Sigmoid colon (tissue), 7 donors: ENCODE data around the gene GOLGA6A. TPM values are rescaled to one million over a fixed set of nuclear protein-coding genes. Genes with fewer than 3 reads are reported as not detected.

Experiments
- DNase-seq: peaks from one replicate; pipeline ENCODE4 v3.0.0-alpha.2; 2019
- H3K27ac ChIP-seq, 4 donors: fragments of 200-600 bp; sonication (generic); one replicate each; pipeline ENCODE4 v1.5.1; 2016 to 2019; ENCODE audit warnings: mild to moderate bottlenecking in 1 of 4
- H3K27me3 ChIP-seq, 3 donors: fragments of 200-600 bp; sonication (generic); one replicate each; pipeline ENCODE4 v1.5.1; 2019; ENCODE audit warnings: mild to moderate bottlenecking in 1 of 3
- H3K36me3 ChIP-seq, 4 donors: fragments of 200-600 bp; sonication (generic); one replicate each; pipeline ENCODE4 v1.5.1; 2016 to 2019
- H3K4me1 ChIP-seq, 4 donors: fragments of 200-600 bp; sonication (generic); one replicate each; pipeline ENCODE4 v1.5.1; 2017 to 2019
- H3K4me3 ChIP-seq, 4 donors: fragments of 200-600 bp; sonication (generic); one replicate each; pipeline ENCODE4 v1.5.1; 2017 to 2019; ENCODE audit warnings: mild to moderate bottlenecking in 2 of 4, moderate library complexity in 1 of 4
- H3K9me3 ChIP-seq, 4 donors: fragments of 200-600 bp in 3 of 4; sonication (generic) in 3 of 4; one replicate each; pipeline versions ENCODE4 v1.5.1 to v1.6.1; 2013 to 2019
- CTCF ChIP-seq, 4 experiments: fragments of 450-650 bp in 3 of 4; fragments of 200-600 bp in 1 of 4; IDR thresholded peaks; one replicate each; pipeline ENCODE4 v1.5.1; 2016 to 2019; ENCODE audit warnings: antibody characterized with exemption in 4 of 4, mild to moderate bottlenecking in 3 of 4, moderate library complexity in 2 of 4
- EP300 ChIP-seq, 4 donors: sonication (generic); formaldehyde crosslinking; IDR thresholded peaks; one replicate each; pipeline ENCODE4 v1.6.1; 2017; ENCODE audit warnings: antibody characterized with exemption in 4 of 4
- POLR2A ChIP-seq, 2 donors: fragments of 450-650 bp; IDR thresholded peaks; one replicate each; pipeline ENCODE4 v1.6.1; 2016; ENCODE audit warnings: antibody characterized with exemption in 2 of 2, mild to moderate bottlenecking in 2 of 2, moderate library complexity in 2 of 2
- POLR2AphosphoS5 ChIP-seq, 4 donors: sonication (generic); formaldehyde crosslinking; IDR thresholded peaks; one replicate each; pipeline ENCODE4 v1.6.1; 2017; ENCODE audit warnings: antibody characterized with exemption in 4 of 4
- WGBS, 2 donors: extraction: QIAGEN DNeasy Blood & Tissue Kit; methylation state at CpG; one replicate each; pipeline ENCODE4 v1.1.7; 2013; 5-methylcytosine and 5-hydroxymethylcytosine counted together
- intact Hi-C: fragments of 100-400 bp; cut with DNase I; formaldehyde crosslinking; loops from one replicate; pipeline ENCODE4 v1.15.1; 2023
- polyA plus RNA-seq, 3 donors: library from polyadenylated mRNA; stranded (reverse); fragments of 200-250 nt; gene quantifications; one replicate each; pipeline ENCODE4 v1.2.3, GENCODE V29; 2013
- total RNA-seq, 4 donors: library from RNA; depleted of rRNA; stranded (reverse); fragments of >200 nt; gene quantifications; one replicate each; pipeline ENCODE4 v1.1.0, GENCODE V29; 2016
- donor health status: healthy with polysubstance abuse.
- donor health status: Bipolar disorder and iron deficiency.
- donor health status: healthy.

GOLGA6A gene
- total and polyA plus RNA-seq, 7 donors = not detected

GRCh38 chr15:74045184-74045583, 37.2 kb downstream of the GOLGA6A start:
- Histone ChIP-seq H3K36me3 (peaks cover 0 to 29% (median 8%) of the 10 kb centered on the region in 4 donors), H3K4me3 (no peak overlapping the region), H3K9me3 (no peaks in the 10 kb centered on the region), H3K27ac (peak overlapping the region in 1 of 4 donors; percentile 39), H3K4me1 (peaks cover 0 to 31% (median 29%) of the 10 kb centered on the region in 4 donors), H3K27me3 (no peaks in the 10 kb centered on the region)
- intact Hi-C loops = loop anchor here (5.0 kb wide), 1 partner anchor 53 kb away; the partner anchor contains the start of genes PML and STOML1
- TF ChIP-seq POLR2AphosphoS5 (IDR thresholded peaks at IDR 0.05) (no peak), EP300 (IDR thresholded peaks at IDR 0.05) (no peak), CTCF (IDR thresholded peaks at IDR 0.05) (no peak), POLR2A (IDR thresholded peaks at IDR 0.05) (no peak)
- DNase-seq = no peak

GRCh38 chr15:74044267-74045110, 37.9 kb downstream of the GOLGA6A start:
- no peaks in the 10 kb centered on the region for H3K27me3 ChIP-seq

GRCh38 chr15:74043425-74044266, 38.7 kb downstream of the GOLGA6A start:
- Histone ChIP-seq H3K4me1 (peaks cover 0 to 42% (median 34%) of the 10 kb centered on the region in 4 donors), H3K27ac (peak overlapping the region; percentile 28 to 60 (median 45)), H3K4me3 (no peak overlapping the region), H3K36me3 (peaks cover 0 to 29% (median 8%) of the 10 kb centered on the region in 4 donors), H3K9me3 (no peaks in the 10 kb centered on the region), H3K27me3 (no peaks in the 10 kb centered on the region)
- TF ChIP-seq POLR2A (IDR thresholded peaks at IDR 0.05) (no peak), EP300 (IDR thresholded peaks at IDR 0.05) (no peak), CTCF (IDR thresholded peaks at IDR 0.05) (no peak), POLR2AphosphoS5 (IDR thresholded peaks at IDR 0.05) (no peak)
- WGBS, 2 donors = 85 to 87% methylated on average over 7 of the region's 7 CpGs
- intact Hi-C loops = no loop called here
- DNase-seq = no peak

More at GRCh38 chr15:74044267-74045110, 37.9 kb downstream of the GOLGA6A start:
- WGBS, 2 donors = 87 to 90% methylated on average over 31 of the region's 31 CpGs
- H3K4me1 ChIP-seq = peaks cover 0 to 35% (median 33%) of the 10 kb centered on the region in 4 donors
- H3K4me3 ChIP-seq = no peak overlapping the region
- peak overlapping the region; percentile 28 to 60 (median 45) for H3K27ac ChIP-seq
- no peak for TF ChIP-seq EP300 (IDR thresholded peaks at IDR 0.05)
- intact Hi-C loops = loop anchor here (5.0 kb wide), 1 partner anchor 52 kb away; the partner anchor contains the start of genes PML and STOML1
- H3K9me3 ChIP-seq = no peaks in the 10 kb centered on the region
- H3K36me3 ChIP-seq = peaks cover 0 to 29% (median 8%) of the 10 kb centered on the region in 4 donors
- DNase-seq = peak; percentile 83

GRCh38 chr15:74042603-74043424, 39.5 kb downstream of the GOLGA6A start:
- intact Hi-C loops = no loop called here
- no peaks in the 10 kb centered on the region for H3K9me3 ChIP-seq
- H3K4me3 ChIP-seq = no peak overlapping the region
- peak overlapping the region in 2 of 4 donors; percentile 45 to 60 for H3K27ac ChIP-seq
- H3K4me1 ChIP-seq = peaks cover 0 to 35% (median 27%) of the 10 kb centered on the region in 4 donors
- no peak for DNase-seq
- H3K27me3 ChIP-seq = no peaks in the 10 kb centered on the region
- peaks cover 0 to 29% (median 8%) of the 10 kb centered on the region in 4 donors for H3K36me3 ChIP-seq
- WGBS, 2 donors = 91 to 93% methylated on average over 11 of the region's 11 CpGs
- no peak for TF ChIP-seq CTCF (IDR thresholded peaks at IDR 0.05)
- TF ChIP-seq EP300 (IDR thresholded peaks at IDR 0.05) = no peak
- no peak for TF ChIP-seq POLR2AphosphoS5 (IDR thresholded peaks at IDR 0.05)
- no peak for TF ChIP-seq POLR2A (IDR thresholded peaks at IDR 0.05)
